ENCODE measurements around the gene GRIK3.

GRCh38 chr1:36797761-36798160 lies 236.6 kb downstream of the GRIK3 start:
- TF ChIP-seq SUZ12 (IDR thresholded peaks at IDR 0.05; ENCODE audit: extremely low read depth, insufficient read depth, insufficient read length) (no peak), ZNF274 (IDR thresholded peaks at IDR 0.05; ENCODE audit: low read depth, low read length) (no peak), YY1 (IDR thresholded peaks at IDR 0.05; ENCODE audit: insufficient read depth, insufficient read length) (no peak)

Data from NT2/D1 (cell line).